Medulla oblongata (tissue), 1 donor: Measurements from ENCODE around the gene ATP8B2.
"Not testable (repeated sequence)": the region's sequence is repeated elsewhere in the genome, so short reads cannot be mapped to it uniquely, and the experiment has no call there.

Source experiments
- DNase-seq: peaks from one replicate; pipeline ENCODE4 v3.0.0-alpha.2; 2015; ENCODE audit errors: extremely low spot score

Gene ATP8B2

GRCh38 chr1:154324669-154325582 is at the start of gene ATP8B2:
Gene ATP8B2, plus strand, starts transcription at chr1:154325525. Its CDS starts 2,617 bp downstream, at chr1:154328142.
- peak; percentile 84 for DNase-seq

GRCh38 chr1:154276797-154277196 is 48.5 kb upstream of the ATP8B2 start:
- DNase-seq = no peak

DNA sequence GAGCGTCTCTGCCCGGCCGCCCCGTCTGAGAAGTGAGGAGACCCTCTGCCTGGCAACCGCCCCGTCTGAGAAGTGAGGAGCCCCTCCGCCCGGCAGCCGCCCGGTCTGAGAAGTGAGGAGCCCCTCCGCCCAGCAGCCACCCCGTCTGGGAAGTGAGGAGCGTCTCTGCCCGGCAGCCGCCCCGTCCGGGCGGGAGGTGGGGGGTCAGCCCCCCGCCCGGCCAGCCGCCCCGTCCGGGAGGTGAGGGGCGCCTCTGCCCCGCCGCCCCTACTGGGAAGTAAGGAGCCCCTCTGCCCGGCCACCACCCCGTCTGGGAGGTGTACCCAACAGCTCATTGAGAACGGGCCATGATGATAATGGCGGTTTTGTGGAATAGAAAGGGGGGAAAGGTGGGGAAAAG is 37.7 kb upstream of the ATP8B2 start:
- DNase-seq = not testable (repeated sequence)

DNA sequence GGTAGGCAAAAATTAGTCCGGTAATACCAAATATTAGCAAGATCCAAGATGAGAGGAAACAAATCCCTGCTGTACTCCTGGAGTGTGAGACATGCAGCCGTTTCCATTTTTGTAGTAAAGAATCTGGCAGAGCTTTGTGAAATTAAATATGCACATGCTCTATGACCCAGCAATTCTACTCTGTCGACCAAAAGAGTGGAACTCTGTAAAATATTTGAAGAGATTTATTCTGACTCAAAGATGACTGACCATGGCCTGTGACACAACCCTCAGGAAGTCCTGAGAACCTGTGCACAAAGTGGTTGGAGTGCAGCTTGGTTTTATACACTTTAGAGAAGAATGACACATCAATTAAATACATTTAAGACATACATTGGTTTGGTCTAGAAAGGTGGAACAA is 36.7 kb upstream of the ATP8B2 start:
- DNase-seq = no peak

GRCh38 chr1:154290921-154291320 is 34.4 kb upstream of the ATP8B2 start:
- no peak for DNase-seq

DNA sequence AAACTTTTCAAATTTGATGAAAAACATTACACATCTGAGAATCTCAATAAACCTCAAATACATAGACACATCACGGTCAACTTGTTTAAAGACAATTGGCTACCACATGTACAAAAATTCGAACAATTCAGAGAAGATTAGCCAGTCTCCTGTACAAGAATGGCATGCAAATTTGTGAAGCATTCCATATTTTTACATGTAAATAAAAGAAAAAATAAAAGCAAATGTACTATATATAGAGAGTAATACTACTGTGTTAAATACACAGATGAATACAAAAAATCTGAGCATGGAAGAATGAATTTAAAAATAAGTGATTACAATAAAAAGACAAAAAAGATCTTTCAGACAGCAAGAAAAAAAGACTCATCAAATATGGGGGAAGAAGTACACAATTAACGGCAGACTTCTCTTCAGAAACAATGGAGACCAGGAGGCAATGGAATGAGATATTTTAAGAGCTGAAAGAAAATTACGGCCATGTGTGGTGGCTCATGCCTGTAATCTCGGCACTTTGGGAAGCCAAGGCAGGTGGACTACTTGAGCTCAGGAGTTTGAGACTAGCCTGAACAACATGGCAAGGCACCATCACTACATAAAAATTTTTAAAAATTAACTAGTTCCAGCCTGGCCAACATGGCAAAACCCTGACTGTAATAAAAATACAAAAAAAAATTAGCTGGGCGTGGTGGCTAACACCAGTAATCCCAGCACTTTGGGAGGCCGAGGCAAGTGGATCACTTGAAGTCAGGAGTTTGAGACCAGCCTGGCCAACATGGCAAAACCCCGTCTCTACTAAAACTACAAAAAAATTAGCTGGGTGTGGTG is 29.7 kb upstream of the ATP8B2 start:
- DNase-seq = no peak

GRCh38 chr1:154301582-154301981 is 23.7 kb upstream of the ATP8B2 start:
- no peak for DNase-seq

DNA sequence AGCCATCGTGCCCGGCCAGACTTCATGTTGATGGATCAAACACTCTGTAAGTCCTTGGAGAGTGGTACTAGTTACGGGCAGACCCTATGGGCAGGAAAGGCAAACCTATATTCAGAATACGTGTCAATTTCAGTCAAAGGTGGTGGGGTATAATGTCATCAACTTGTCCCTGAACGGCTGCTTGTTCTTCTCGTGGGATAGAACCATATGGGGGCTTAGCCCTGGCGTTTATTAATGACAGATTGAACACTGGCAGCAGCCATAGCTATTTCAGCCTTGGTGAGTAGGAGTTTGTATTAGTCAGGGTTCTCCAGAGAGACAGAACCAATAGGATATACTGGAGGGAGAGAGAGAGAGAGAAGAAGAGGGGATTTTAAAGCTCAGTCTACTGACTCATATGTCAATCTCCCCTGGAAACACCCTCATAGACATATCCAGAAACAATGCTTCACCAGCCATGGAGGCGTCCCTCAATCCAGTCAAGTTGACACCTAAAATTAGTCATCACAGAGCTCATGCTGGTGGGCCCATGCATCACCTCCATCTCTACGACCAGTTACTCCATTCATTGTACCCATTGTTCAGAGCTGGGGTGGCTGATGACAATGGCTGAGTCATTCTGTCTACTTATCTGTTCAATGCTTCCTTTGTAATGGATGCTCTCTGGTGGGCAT is 20.5 kb upstream of the ATP8B2 start:
- no peak for DNase-seq

DNA sequence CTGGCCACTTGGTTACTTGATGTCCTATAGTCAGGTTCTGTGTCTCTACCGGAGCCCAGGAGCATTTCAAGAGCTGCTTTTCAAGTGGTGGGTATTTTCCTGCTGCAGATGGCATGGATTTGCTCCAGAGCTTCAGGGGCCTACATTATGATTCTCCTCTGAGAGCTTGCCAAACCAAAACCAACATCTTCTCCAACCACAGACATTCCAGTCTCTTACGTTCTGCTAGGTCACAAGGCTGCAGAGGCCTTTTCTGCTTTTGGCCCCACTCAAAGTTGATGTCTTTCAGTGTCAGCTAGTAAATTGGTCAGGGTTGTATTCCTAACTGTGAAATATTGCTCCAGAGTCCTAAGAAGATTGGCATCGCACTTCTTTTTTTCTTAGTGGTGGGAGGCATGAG is 19.2 kb upstream of the ATP8B2 start:
- no peak for DNase-seq

- not testable (repeated sequence) for DNase-seq
These were observed 17.6 kb upstream of the ATP8B2 start for GRCh38 chr1:154307670-154308270.

GRCh38 chr1:154309136-154309535 is 16.2 kb upstream of the ATP8B2 start:
- not testable (repeated sequence) for DNase-seq

- not testable (repeated sequence) for DNase-seq
These were observed 12.9 kb upstream of the ATP8B2 start for GRCh38 chr1:154312229-154313065.

GRCh38 chr1:154313066-154313356 is 12.3 kb upstream of the ATP8B2 start:
- no peak for DNase-seq

GRCh38 chr1:154314226-154314625 is 11.1 kb upstream of the ATP8B2 start:
- DNase-seq = not testable (repeated sequence)

DNA sequence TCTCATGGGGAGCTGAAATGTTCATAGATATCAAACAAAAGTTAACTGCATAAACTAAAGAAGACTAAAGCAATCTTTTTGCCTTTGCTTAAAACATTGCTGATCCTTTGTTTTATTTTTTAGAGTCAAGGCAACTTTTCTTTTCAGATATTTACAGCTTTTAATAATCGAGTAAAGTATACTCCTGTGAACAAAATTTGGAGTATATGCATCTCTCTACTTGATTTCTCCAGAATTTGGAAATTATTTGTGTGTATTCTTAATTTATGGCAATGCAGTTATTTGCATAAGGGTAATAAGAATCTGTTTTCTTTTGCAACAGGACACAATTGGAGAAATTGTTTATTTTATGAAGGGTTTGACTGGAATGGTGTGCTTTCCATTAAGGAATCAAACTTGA is 8.6 kb upstream of the ATP8B2 start:
- DNase-seq = no peak

GRCh38 chr1:154318386-154318785 is 6.9 kb upstream of the ATP8B2 start:
- DNase-seq = no peak

DNA sequence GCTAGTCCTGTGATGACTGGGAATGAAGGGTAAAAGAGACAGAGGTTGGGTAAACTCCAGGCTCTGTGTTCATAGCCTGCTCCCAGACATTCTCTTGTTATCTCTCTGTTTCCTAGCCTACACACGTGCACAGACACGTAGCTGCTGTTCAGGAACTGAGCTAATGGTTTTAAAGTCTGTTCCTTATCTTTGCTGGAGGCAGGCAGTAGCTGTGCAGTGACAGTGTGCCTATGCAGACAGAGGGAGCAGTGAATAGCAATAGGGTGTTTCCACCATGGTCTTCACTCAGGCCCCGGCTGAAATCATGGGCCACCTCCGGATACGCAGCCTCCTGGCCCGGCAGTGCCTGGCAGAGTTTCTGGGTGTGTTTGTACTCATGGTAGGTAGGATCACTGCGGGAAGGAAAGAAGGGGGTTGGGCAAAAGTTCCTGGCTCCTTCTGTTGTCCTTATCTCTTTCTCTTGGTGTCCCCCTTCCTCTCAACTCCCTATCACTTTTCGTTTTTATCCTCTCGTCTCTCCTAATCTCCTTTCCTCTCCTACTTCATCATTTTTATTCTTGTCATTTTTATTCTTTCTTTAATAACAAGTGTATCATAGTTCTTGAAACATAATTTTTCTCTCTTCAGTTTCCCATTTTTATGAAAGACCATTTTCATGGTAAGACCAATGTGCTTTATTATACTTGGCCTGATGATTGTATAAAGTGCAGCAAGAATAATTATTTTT is 4.3 kb upstream of the ATP8B2 start, which contains the start of gene AQP10:
Gene AQP10, plus strand, starts transcription at position 212 of the 727 bp plus-strand sequence. Its CDS starts 63 bp downstream, at position 275.
- DNase-seq = no peak

GRCh38 chr1:154321609-154321934 is 3.8 kb upstream of the ATP8B2 start:
- DNase-seq = not testable (repeated sequence)

GRCh38 chr1:154323493-154323892 is 1.8 kb upstream of the ATP8B2 start:
- no peak for DNase-seq

GRCh38 chr1:154324241-154324640 is 1.1 kb upstream of the ATP8B2 start:
- no peak for DNase-seq
